ENCODE measurements around the gene PLEKHJ1.

- TF ChIP-seq CTCF (IDR thresholded peaks at IDR 0.05), result no peak
- no peak for TF ChIP-seq POLR2A (IDR thresholded peaks at IDR 0.05)
Measured at GRCh38 chr19:2188708-2189385, 47.3 kb downstream of the PLEKHJ1 start.
